ENCODE data around the gene GDE1. TPM values are rescaled to one million over a fixed set of nuclear protein-coding genes. Genes with fewer than 3 reads are reported as not detected.

GDE1 gene
- total and polyA plus RNA-seq, 12 donors: 20.1 to 91.8 (median 64.1) TPM

- H3K36me3 ChIP-seq (replicated peaks in 1 of 2): peaks cover 0 to 9% of the 10 kb centered on the region in 2 donors
- no peaks in the 10 kb centered on the region for H3K9me3 ChIP-seq (replicated peaks in 1 of 3)
- TF ChIP-seq CTCF (IDR thresholded peaks at IDR 0.05): no peak
- intact Hi-C loops (cut with DNase I): no loop called here
- peak overlapping the region in 3 of 4 donors; percentile 12 to 78 (median 71) for H3K4me3 ChIP-seq
- peak in 5 of 7 donors; percentile 51 to 71 (median 58) for DNase-seq
- WGBS, 4 donors: 3 to 7% (median 5%) methylated on average over 8 of the region's 8 CpGs
- peaks cover 13 to 46% of the 10 kb centered on the region in 2 donors for H3K4me1 ChIP-seq (replicated peaks in 1 of 2)
- peak overlapping the region; percentile 50 to 95 (median 89) for H3K27ac ChIP-seq
- no peaks in the 10 kb centered on the region for H3K27me3 ChIP-seq
Observed at GRCh38 chr16:19520861-19521331, 1.0 kb downstream of the GDE1 start.

DNA sequence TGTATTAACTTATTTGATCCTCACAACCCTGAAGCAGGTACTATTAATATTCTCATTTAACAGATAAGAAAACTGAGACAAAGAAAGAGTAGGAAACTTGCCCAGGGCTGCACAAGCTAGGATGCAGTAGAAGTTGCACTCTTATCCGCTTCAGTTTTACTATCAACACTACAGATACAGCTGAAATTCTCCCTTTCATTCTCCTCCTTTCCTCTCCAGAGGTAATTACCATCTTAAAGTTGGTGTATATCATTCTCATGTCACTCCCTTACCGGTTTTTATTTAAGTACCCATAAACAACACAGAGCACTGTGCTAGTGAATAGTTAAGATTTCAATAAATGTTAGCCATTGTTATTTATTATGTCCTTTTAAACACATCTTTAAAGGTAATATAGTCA is 3.5 kb downstream of the GDE1 start:
- no peaks in the 10 kb centered on the region for H3K9me3 ChIP-seq (replicated peaks in 1 of 3)
- H3K36me3 ChIP-seq (replicated peaks in 1 of 2): peaks cover 0 to 17% of the 10 kb centered on the region in 2 donors
- no peaks in the 10 kb centered on the region for H3K27me3 ChIP-seq
- no peak overlapping the region for H3K4me3 ChIP-seq
- WGBS, 4 donors: 76 to 83% (median 80%) methylated on average over 2 of the region's 2 CpGs
- DNase-seq: no peak
- no peak for TF ChIP-seq CTCF (IDR thresholded peaks at IDR 0.05)
- TF ChIP-seq POLR2A (IDR thresholded peaks at IDR 0.05): no peak
- peaks cover 13 to 51% of the 10 kb centered on the region in 2 donors for H3K4me1 ChIP-seq (replicated peaks in 1 of 2)
- intact Hi-C loops (cut with DNase I): no loop called here
- no peak overlapping the region for H3K27ac ChIP-seq

GRCh38 chr16:19517424-19518089 is 4.3 kb downstream of the GDE1 start:
- H3K9me3 ChIP-seq (replicated peaks in 1 of 3): no peaks in the 10 kb centered on the region
- WGBS, 4 donors: 84 to 91% (median 88%) methylated on average over 8 of the region's 8 CpGs
- intact Hi-C loops (cut with DNase I): no loop called here
- no peak overlapping the region for H3K27ac ChIP-seq
- no peak overlapping the region for H3K4me3 ChIP-seq
- H3K27me3 ChIP-seq: no peaks in the 10 kb centered on the region
- TF ChIP-seq POLR2A (IDR thresholded peaks at IDR 0.05) (no peak), CTCF (IDR thresholded peaks at IDR 0.05) (no peak)
- peaks cover 0 to 17% of the 10 kb centered on the region in 2 donors for H3K36me3 ChIP-seq (replicated peaks in 1 of 2)
- H3K4me1 ChIP-seq (replicated peaks in 1 of 2): peaks cover 13 to 51% of the 10 kb centered on the region in 2 donors
- no peak for DNase-seq

DNA sequence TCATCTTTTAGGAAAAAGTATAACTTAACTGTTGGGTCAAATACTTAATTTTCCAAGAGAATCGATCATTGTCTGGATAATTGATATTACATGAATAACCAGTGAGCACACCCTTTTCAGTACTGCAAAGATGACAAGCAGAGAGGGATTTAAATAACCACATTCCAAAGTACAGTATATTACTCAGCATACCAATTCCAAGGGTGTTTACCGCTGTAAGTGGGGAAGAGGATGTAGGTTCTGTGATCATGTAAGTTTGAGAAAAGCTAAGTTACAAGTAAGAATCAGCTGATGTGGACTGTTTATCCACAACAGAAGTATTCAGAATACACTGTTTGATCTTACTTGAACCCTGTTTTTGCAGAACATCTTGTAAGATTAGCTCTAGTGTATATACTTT is 6.1 kb downstream of the GDE1 start:
- peaks cover 0 to 17% of the 10 kb centered on the region in 2 donors for H3K36me3 ChIP-seq (replicated peaks in 1 of 2)
- TF ChIP-seq POLR2A (IDR thresholded peaks at IDR 0.05) (no peak), CTCF (IDR thresholded peaks at IDR 0.05) (no peak)
- 90 to 98% (median 95%) methylated on average over 2 of the region's 2 CpGs for WGBS, 4 donors

More for the DNA sequence above, 6.1 kb downstream of the GDE1 start:
- Histone ChIP-seq H3K27me3 (no peaks in the 10 kb centered on the region), H3K4me3 (no peak overlapping the region), H3K4me1 (replicated peaks in 1 of 2) (peaks cover 7 to 47% of the 10 kb centered on the region in 2 donors), H3K27ac (no peak overlapping the region), H3K9me3 (replicated peaks in 1 of 3) (no peaks in the 10 kb centered on the region)
- DNase-seq: no peak
- intact Hi-C loops (cut with DNase I): no loop called here
